ENCODE measurements around the gene ZNF688. TPM values are rescaled to one million over a fixed set of nuclear protein-coding genes. Genes with fewer than 3 reads are reported as not detected.

The ZNF688 gene
- total and polyA plus RNA-seq, 9 of the 15 experiments (the other 6 are each of a cell fraction or from before 2014, with no cell fraction given), result 0.48 to 12.9 (median 4.5) TPM

GRCh38 chr16:30541502-30542329 is 29.8 kb downstream of the ZNF688 start (continued):
- TF ChIP-seq PRPF4 (IDR thresholded peaks at IDR 0.05; ENCODE audit: insufficient read depth, low read depth, low read length, poor library complexity, severe bottlenecking), result no peak
- peak; percentile 48; the same call in 1 of the 2 replicates for TF ChIP-seq POLR2AphosphoS5 (IDR thresholded peaks at IDR 0.05; ENCODE audit: control insufficient read depth, insufficient read depth, low read depth, low read length)
- peak; percentile 41; the same call in 1 of the 2 replicates for TF ChIP-seq SMARCA4 (IDR thresholded peaks at IDR 0.05)
- 0 out of 2 replicates have a peak, but pooled peaks have one; percentile 13 for TF ChIP-seq ZBTB40 (IDR thresholded peaks at IDR 0.05)
- TF ChIP-seq ZBTB40 (CRISPR knock-in tag; IDR thresholded peaks at IDR 0.05), result no peak
- no peak for TF ChIP-seq ZNF778 (CRISPR knock-in tag; IDR thresholded peaks at IDR 0.05)
- TF ChIP-seq JUN (IDR thresholded peaks at IDR 0.05; ENCODE audit: borderline replicate concordance, low read depth, low read length), result peak; percentile 11; the same call in 1 of the 2 replicates
- no peak for TF ChIP-seq JUN (CRISPR knock-in tag; IDR thresholded peaks at IDR 0.05; ENCODE audit: borderline replicate concordance)
- TF ChIP-seq NKRF (IDR thresholded peaks at IDR 0.05; ENCODE audit: borderline replicate concordance), result no peak
- TF ChIP-seq PCBP1 (IDR thresholded peaks at IDR 0.05; ENCODE audit: low read depth, low read length, poor library complexity, severe bottlenecking), result no peak
- TF ChIP-seq CBFA2T3 (IDR thresholded peaks at IDR 0.05), result peak; percentile 83
- TF ChIP-seq CEBPG (CRISPR knock-in tag; IDR thresholded peaks at IDR 0.05), result no peak
- no peak for TF ChIP-seq CEBPG (tag; conservative IDR thresholded peaks at IDR 0.05 in 1 of 2, IDR thresholded peaks at IDR 0.05 in 1 of 2)
- peak; percentile 18; the same call in 1 of the 2 replicates for TF ChIP-seq NCOA1 (IDR thresholded peaks at IDR 0.05; ENCODE audit: low read depth)
- no peak for TF ChIP-seq BRF1 (IDR thresholded peaks at IDR 0.05; ENCODE audit: borderline replicate concordance, extremely low read depth, insufficient read length)
